HepG2 (cell line): ENCODE measurements around the gene KRTAP12-3. TPM values are rescaled to one million over a fixed set of nuclear protein-coding genes. Genes with fewer than 3 reads are reported as not detected.

ENCODE experiments used
- ATAC-seq: fragments of 200-7000 bp; cut with Tn5 transposase; 3 replicates; pipeline ENCODE4 v1.9.1; 2020; ENCODE audit warnings: mild to moderate bottlenecking, moderate library complexity
- BruUV-seq: library from RNA; stranded (reverse); fragments of 400-500 nt; replicated peaks from 2 replicates; lab custom pipeline; 2021; lab: Mats Ljungman, UMichigan
- CTCF ChIA-PET: fragments of 300-600 bp; formaldehyde crosslinking; extraction: SDS; loops from one replicate; lab custom pipeline; 2021; ENCODE audit warnings: low total read pairs, inconsistent platforms, low intra/inter-chr PET ratio; lab: Yijun Ruan, JAX
- POLR2A ChIA-PET: fragments of 350-600 bp; sonication (Branson Sonifier 250); formaldehyde crosslinking; loops from one replicate; lab custom pipeline; 2020; ENCODE audit warnings: antibody characterized with exemption, inconsistent platforms; lab: Yijun Ruan, JAX
- DNase-seq: peaks from one replicate; pipeline ENCODE4 v3.0.0-alpha.2; 2015; ENCODE audit warnings: low spot score
- FAIRE-seq: peaks from 3 replicates; lab custom pipeline; 2011; peaks lifted over from hg19 to GRCh38; lab: Jason Lieb, UNC
- H2AFZ ChIP-seq: one replicate; pipeline ENCODE4 v1.6.1; 2011; ENCODE audit warnings: low read length, inconsistent platforms
- H3K27ac ChIP-seq: fragments of 300-600 bp; 3 replicates; pipeline ENCODE4 v1.8.0; 2011; ENCODE audit warnings: mixed run types, mild to moderate bottlenecking, mixed read lengths, low read length, inconsistent platforms; ENCODE audit not compliant: insufficient read depth; ENCODE audit errors: extremely low read length
- H3K27me3 ChIP-seq, 2 experiments: fragments of 200-600 bp in 1 of 2; 2 replicates in 1 of 2; 3 replicates in 1 of 2; pipeline versions ENCODE4 v1.6.0 to v1.8.0; 2011; ENCODE audit warnings: low read length in 2 of 2, mild to moderate bottlenecking in 2 of 2, moderate library complexity in 2 of 2, inconsistent platforms in 1 of 2; ENCODE audit not compliant: insufficient read depth in 2 of 2, control insufficient read depth in 1 of 2
- H3K36me3 ChIP-seq, 2 experiments: fragments of 200-600 bp in 1 of 2; replicated peaks in 1 of 2; 2 replicates in 1 of 2; 3 replicates in 1 of 2; pipeline versions ENCODE4 v1.5.1 to v1.8.0; 2011; ENCODE audit warnings: low read length in 2 of 2, inconsistent platforms in 1 of 2; ENCODE audit not compliant: insufficient read depth in 2 of 2, control insufficient read depth in 1 of 2
- H3K4me1 ChIP-seq: 2 replicates; pipeline ENCODE4 v1.5.1; 2012; ENCODE audit warnings: low read length, inconsistent platforms; ENCODE audit not compliant: insufficient read depth
- H3K4me2 ChIP-seq: 2 replicates; pipeline ENCODE4 v1.6.0; 2011; ENCODE audit warnings: low read depth, low read length, inconsistent platforms
- H3K4me3 ChIP-seq, 3 experiments: fragments of 200-600 bp in 1 of 3; sonication (generic), shearing (Covaris generic) in 1 of 3; replicated peaks in 1 of 3; 2 replicates each; pipeline ENCODE4 v1.5.1; 2011 to 2016; ENCODE audit warnings: low read length in 3 of 3, inconsistent platforms in 2 of 3, low read depth in 2 of 3, mild to moderate bottlenecking in 2 of 3, control low read depth in 1 of 3, mixed read lengths in 1 of 3; ENCODE audit not compliant: insufficient read depth in 1 of 3
- H3K79me2 ChIP-seq: one replicate; pipeline ENCODE4 v1.6.1; 2011; ENCODE audit warnings: low read length, inconsistent platforms; ENCODE audit not compliant: insufficient read depth
- H3K9ac ChIP-seq: 2 replicates; pipeline ENCODE4 v1.6.0; 2011; ENCODE audit warnings: mild to moderate bottlenecking, low read depth, low read length, inconsistent platforms; ENCODE audit not compliant: insufficient read depth
- H3K9me3 ChIP-seq: 2 replicates; pipeline ENCODE4 v1.5.1; 2012; ENCODE audit warnings: mild to moderate bottlenecking, low read length
- H4K20me1 ChIP-seq: 2 replicates; pipeline ENCODE4 v1.6.0; 2011; ENCODE audit warnings: inconsistent platforms, mild to moderate bottlenecking, low read length, moderate library complexity; ENCODE audit not compliant: insufficient read depth
- AGO1 ChIP-seq: fragments of 200-400 bp; formaldehyde crosslinking; IDR thresholded peaks from 2 replicates; pipeline ENCODE4 v1.6.1; 2017; ENCODE audit warnings: mild to moderate bottlenecking, low read depth, low read length, moderate library complexity; ENCODE audit not compliant: poor library complexity, severe bottlenecking
- EZH2 ChIP-seq: conservative IDR thresholded peaks from 2 replicates; pipeline ENCODE4 v1.6.1; 2012; ENCODE audit warnings: mild to moderate bottlenecking, low read depth, low read length, moderate library complexity
- JUN ChIP-seq: sonication (generic); formaldehyde crosslinking; IDR thresholded peaks from 2 replicates; pipeline ENCODE4 v1.4.0; 2020; ENCODE audit warnings: mild to moderate bottlenecking, missing genetic modification reagents
- NCOA5 ChIP-seq: sonication (generic); formaldehyde crosslinking; IDR thresholded peaks from 2 replicates; pipeline ENCODE4 v1.4.0; 2020; ENCODE audit warnings: missing genetic modification reagents
- PLRG1 ChIP-seq: fragments of 450-650 bp; conservative IDR thresholded peaks from 2 replicates; pipeline ENCODE4 v1.6.1; 2016
- POLR2G ChIP-seq: fragments of 200-400 bp; formaldehyde crosslinking; IDR thresholded peaks from 2 replicates; pipeline ENCODE4 v1.6.1; 2018; ENCODE audit warnings: mild to moderate bottlenecking, low read depth, low read length, moderate library complexity
- ZBTB43 ChIP-seq: sonication (generic); formaldehyde crosslinking; conservative IDR thresholded peaks from 2 replicates; pipeline ENCODE4 v1.4.0; 2020; ENCODE audit warnings: missing genetic modification reagents
- ZNF142 ChIP-seq: sonication (generic); formaldehyde crosslinking; IDR thresholded peaks from 2 replicates; pipeline ENCODE4 v1.4.0; 2020; ENCODE audit warnings: missing genetic modification reagents
- ZNF547 ChIP-seq: sonication (generic); formaldehyde crosslinking; IDR thresholded peaks from 2 replicates; pipeline ENCODE4 v1.5.1; 2020; ENCODE audit warnings: mild to moderate bottlenecking, missing genetic modification reagents
- ZNF572 ChIP-seq: sonication (generic); formaldehyde crosslinking; IDR thresholded peaks from 2 replicates; pipeline ENCODE4 v1.5.1; 2020; ENCODE audit warnings: mild to moderate bottlenecking, missing genetic modification reagents
- ZNF644 ChIP-seq: IDR thresholded peaks from 2 replicates; pipeline ENCODE4 v1.6.1; 2016; ENCODE audit warnings: low read depth
- ZNF720 ChIP-seq: sonication (generic); formaldehyde crosslinking; IDR thresholded peaks from 2 replicates; pipeline ENCODE4 v1.4.0; 2020; ENCODE audit warnings: missing genetic modification reagents
- WGBS: methylation state at CpG from one replicate; pipeline ENCODE4 v1.1.6; 2017; ENCODE audit warnings: low lambda C conversion rate; 5-methylcytosine and 5-hydroxymethylcytosine counted together
- in situ Hi-C: cut with HindIII; loops from 2 replicates; pipeline ENCODE4 v1.10.0; 2017; ENCODE audit warnings: low pct_unique_long_range_greater_than_20kb; ENCODE audit not compliant: extremely low pct_ligation_motif_present
- intact Hi-C: fragments of 100-400 bp; cut with micrococcal nuclease; formaldehyde crosslinking; loops from one replicate; pipeline ENCODE4 v1.10.0; 2022; ENCODE audit not compliant: unreplicated experiment
- polyA plus RNA-seq, 8 experiments: library from polyadenylated mRNA; depleted of rRNA in 3 of 8; stranded (reverse) in 7 of 8; unstranded in 1 of 8; fragments of >200 nt; fragmentation: Illumina TruSeq in 4 of 8; extraction: Trizol in 4 of 8; gene quantifications; 2 replicates each; pipeline versions ENCODE4 v1.2.1 to v1.2.3, GENCODE V29; 2011 to 2016; ENCODE audit warnings: low read depth in 4 of 8, missing spikeins in 1 of 8, mixed read lengths in 1 of 8; ENCODE audit not compliant: insufficient read depth in 1 of 8
- total RNA-seq, 5 experiments: library from RNA; depleted of rRNA; stranded (reverse); fragments of >200 nt; fragmentation: Illumina TruSeq; extraction: Trizol; gene quantifications; 2 replicates each; pipeline ENCODE4 v1.2.3, GENCODE V29; 2016; ENCODE audit warnings: low read depth in 1 of 5

Gene KRTAP12-3
- total and polyA plus RNA-seq, 2 of the 13 experiments (the other 11 are each of a cell fraction or from before 2014, with no cell fraction given), result not detected

DNA sequence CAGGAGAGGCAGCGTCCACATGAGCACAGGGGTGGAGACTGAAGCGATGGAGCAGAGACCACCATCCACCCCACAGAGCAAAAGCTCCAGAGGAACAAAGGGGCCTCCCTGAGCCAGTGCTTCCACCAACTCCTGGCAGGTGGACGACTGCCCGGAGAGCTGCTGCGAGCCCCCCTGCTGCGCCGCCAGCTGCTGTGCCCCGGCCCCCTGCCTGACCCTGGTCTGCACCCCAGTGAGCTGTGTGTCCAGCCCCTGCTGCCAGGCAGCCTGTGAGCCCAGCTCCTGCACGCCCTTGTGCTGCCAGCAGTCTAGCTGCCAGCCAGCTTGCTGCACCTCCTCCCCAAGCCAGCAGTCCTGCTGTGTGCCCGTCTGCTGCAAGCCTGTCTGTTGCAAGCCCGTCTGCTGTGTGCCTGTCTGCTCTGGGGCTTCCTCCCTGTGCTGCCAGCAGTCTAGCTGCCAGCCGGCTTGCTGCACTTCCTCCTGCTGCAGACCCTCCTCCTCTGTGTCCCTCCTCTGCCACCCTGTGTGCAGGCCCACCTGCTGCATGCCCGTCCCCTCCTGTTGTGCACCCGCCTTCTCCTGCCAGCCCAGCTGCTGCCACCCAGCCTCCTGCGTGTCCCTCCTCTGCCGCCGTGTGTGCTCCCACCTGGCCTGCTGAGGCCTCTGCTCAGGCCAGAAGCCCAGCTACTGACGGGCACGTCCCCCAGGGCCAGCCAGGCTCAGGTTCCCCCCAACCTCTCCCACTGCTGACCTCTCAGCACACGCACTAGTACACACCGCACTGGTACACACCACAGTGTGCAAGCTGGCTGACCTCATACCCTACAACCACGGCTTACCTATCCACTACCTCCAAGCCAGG is 44.6 kb downstream of the KRTAP12-3 start (continued):
- no peak for TF ChIP-seq ZBTB43

- H3K79me2 ChIP-seq, result no peaks in the 10 kb centered on the region
- BruUV-seq, result no TSS peak
- in situ Hi-C loops (no loop called here), intact Hi-C loops (loop anchor here (5.0 kb wide), 1 partner anchor 34 kb away; no protein-coding TSS in a partner anchor)
- FAIRE-seq, result no peak
- peak overlapping the region; percentile 53 for H3K4me2 ChIP-seq
- H3K9ac ChIP-seq, result no peak overlapping the region
- peaks cover 63% of the 10 kb centered on the region for H3K4me1 ChIP-seq
- WGBS, result 10% methylated on average over 13 of the region's 16 CpGs
- peak; percentile 55 for DNase-seq
- H3K4me3 ChIP-seq, result peak overlapping the region in 1 of 3 experiments; percentile 45; a peak in 1 of 6 replicates
- ATAC-seq, result peak; percentile 63
- no peaks in the 10 kb centered on the region for H3K9me3 ChIP-seq
- no peaks in the 10 kb centered on the region for H4K20me1 ChIP-seq
- no peak overlapping the region for H2AFZ ChIP-seq
- ChIA-PET CTCF (no interaction called here), POLR2A (no interaction called here)
- no peak overlapping the region for H3K27ac ChIP-seq
- H3K36me3 ChIP-seq, result no peaks in the 10 kb centered on the region
- H3K27me3 ChIP-seq, result peaks cover 3 to 23% of the 10 kb centered on the region in 2 experiments; a peak in 4 of 5 replicates
- TF ChIP-seq POLR2G (no peak), ZNF720 (CRISPR knock-in tag) (no peak), JUN (0 out of 2 replicates have a peak, but pooled peaks have one; percentile 20), PLRG1 (no peak), ZNF572 (CRISPR knock-in tag) (no peak), ZNF142 (CRISPR knock-in tag) (no peak), AGO1 (no peak), NCOA5 (CRISPR knock-in tag) (no peak), ZNF644 (CRISPR knock-in tag) (no peak), EZH2 (no peak), ZNF547 (CRISPR knock-in tag) (peak; percentile 69; the same call in 1 of the 2 replicates)
These were observed 45.4 kb downstream of the KRTAP12-3 start for GRCh38 chr21:44702973-44703730.
